Liver (tissue), 9 donors: Measurements from ENCODE around the gene SLC38A10. TPM values are rescaled to one million over a fixed set of nuclear protein-coding genes. Genes with fewer than 3 reads are reported as not detected.

Source experiments
- DNase-seq: peaks from one replicate; pipeline ENCODE4 v3.0.0-alpha.2; 2017; ENCODE audit warnings: low spot score
- H3K27ac ChIP-seq, 2 donors: one replicate each; pipeline ENCODE4 v1.7.0; 2013; ENCODE audit warnings: inconsistent platforms in 2 of 2, low read length in 2 of 2, control low read depth in 1 of 2, low read depth in 1 of 2, mild to moderate bottlenecking in 1 of 2
- H3K27me3 ChIP-seq, 4 donors: one replicate each; pipeline versions ENCODE4 v1.6.1 to v1.7.0; 2013; ENCODE audit warnings: low read length in 3 of 4, inconsistent platforms in 1 of 4, mild to moderate bottlenecking in 1 of 4, moderate library complexity in 1 of 4; ENCODE audit not compliant: control insufficient read depth in 4 of 4, insufficient read depth in 4 of 4
- H3K36me3 ChIP-seq, 4 donors: one replicate each; pipeline versions ENCODE4 v1.6.1 to v1.7.0; 2013; ENCODE audit warnings: low read length in 3 of 4, mild to moderate bottlenecking in 3 of 4, low read depth in 1 of 4, moderate library complexity in 1 of 4; ENCODE audit not compliant: control insufficient read depth in 4 of 4, insufficient read depth in 3 of 4
- H3K4me1 ChIP-seq, 4 donors: one replicate each; pipeline versions ENCODE4 v1.6.1 to v1.7.0; 2013; ENCODE audit warnings: low read length in 3 of 4, mild to moderate bottlenecking in 3 of 4, moderate library complexity in 1 of 4; ENCODE audit not compliant: control insufficient read depth in 4 of 4, insufficient read depth in 4 of 4
- H3K4me3 ChIP-seq, 3 donors: one replicate each; pipeline versions ENCODE4 v1.6.1 to v1.7.0; 2013; ENCODE audit warnings: low read length in 3 of 3, control low read depth in 1 of 3, low read depth in 1 of 3, mild to moderate bottlenecking in 1 of 3
- H3K9ac ChIP-seq, 2 donors: one replicate each; pipeline ENCODE4 v1.7.0; 2013; ENCODE audit warnings: low read length in 2 of 2, mild to moderate bottlenecking in 2 of 2, moderate library complexity in 2 of 2, control low read depth in 1 of 2, low read depth in 1 of 2
- H3K9me3 ChIP-seq, 4 donors: one replicate each; pipeline versions ENCODE4 v1.6.1 to v1.7.0; 2013; ENCODE audit warnings: low read length in 3 of 4; ENCODE audit not compliant: control insufficient read depth in 4 of 4
- EGR1 ChIP-seq, 2 donors: IDR thresholded peaks; 2 replicates each; pipeline ENCODE4 v1.6.1; 2016 to 2018; ENCODE audit warnings: antibody characterized with exemption in 2 of 2, low read depth in 2 of 2
- FOXA2 ChIP-seq: IDR thresholded peaks from 2 replicates; pipeline ENCODE4 v1.6.1; 2016; ENCODE audit warnings: antibody characterized with exemption
- GABPA ChIP-seq, 2 donors: IDR thresholded peaks in 1 of 2; conservative IDR thresholded peaks in 1 of 2; 2 replicates each; pipeline ENCODE4 v1.6.1; 2016; ENCODE audit warnings: antibody characterized with exemption in 2 of 2, mild to moderate bottlenecking in 1 of 2, moderate library complexity in 1 of 2
- HNF4G ChIP-seq: IDR thresholded peaks from 2 replicates; pipeline ENCODE4 v1.6.1; 2016; ENCODE audit warnings: antibody characterized with exemption
- JUND ChIP-seq, 2 donors: IDR thresholded peaks; 2 replicates each; pipeline ENCODE4 v1.6.1; 2016; ENCODE audit warnings: antibody characterized with exemption in 2 of 2
- NR2F2 ChIP-seq: IDR thresholded peaks from 2 replicates; pipeline ENCODE4 v1.6.1; 2016; ENCODE audit warnings: antibody characterized with exemption
- RAD21 ChIP-seq, 2 donors: IDR thresholded peaks; 2 replicates each; pipeline ENCODE4 v1.6.1; 2016; ENCODE audit warnings: antibody characterized with exemption in 2 of 2, mild to moderate bottlenecking in 2 of 2
- RXRA ChIP-seq, 2 donors: IDR thresholded peaks; 2 replicates each; pipeline ENCODE4 v1.6.1; 2017 to 2018; ENCODE audit warnings: antibody characterized with exemption in 2 of 2, mild to moderate bottlenecking in 1 of 2
- SP1 ChIP-seq: IDR thresholded peaks from 2 replicates; pipeline ENCODE4 v1.6.1; 2018; ENCODE audit warnings: antibody characterized with exemption, mild to moderate bottlenecking
- TAF1 ChIP-seq: conservative IDR thresholded peaks from 2 replicates; pipeline ENCODE4 v1.6.1; 2016; ENCODE audit warnings: antibody characterized with exemption, mild to moderate bottlenecking
- YY1 ChIP-seq: IDR thresholded peaks from 2 replicates; pipeline ENCODE4 v1.6.1; 2016; ENCODE audit warnings: antibody characterized with exemption, mild to moderate bottlenecking
- WGBS: extraction: QIAGEN DNeasy Blood & Tissue Kit; methylation state at CpG from one replicate; pipeline ENCODE4 v1.1.7; 2013; 5-methylcytosine and 5-hydroxymethylcytosine counted together
- polyA plus RNA-seq, 2 donors: library from polyadenylated mRNA; stranded (reverse) in 1 of 2; unstranded in 1 of 2; fragments of 200-250 nt in 1 of 2; fragments of >200 nt in 1 of 2; fragmentation: Nextera tagmentation in 1 of 2; extraction: Ambion mirVana in 1 of 2; gene quantifications; one replicate each; pipeline versions ENCODE4 v1.2.1 to v1.2.3, GENCODE V29; 2013 to 2015
- total RNA-seq, 2 donors: library from RNA; depleted of rRNA; stranded (reverse); fragments of >200 nt; gene quantifications; one replicate each; pipeline ENCODE4 v1.2.3, GENCODE V29; 2014
- TF ChIP-seq, protein P1 (sequence below): IDR thresholded peaks from 2 replicates; pipeline ENCODE4 v1.6.1; 2016; ENCODE audit warnings: antibody characterized with exemption
- TF ChIP-seq, protein P2 (sequence below): IDR thresholded peaks from 2 replicates; pipeline ENCODE4 v1.6.1; 2016; ENCODE audit warnings: antibody characterized with exemption
- TF ChIP-seq, protein P3 (sequence below): IDR thresholded peaks from 2 replicates; pipeline ENCODE4 v1.6.1; 2016; ENCODE audit warnings: antibody characterized with exemption
- TF ChIP-seq, protein P4 (sequence below): IDR thresholded peaks from 2 replicates; pipeline ENCODE4 v1.6.1; 2016; ENCODE audit warnings: antibody characterized with exemption, mild to moderate bottlenecking
- donor health status: healthy.
- donor health status: healthy.
- donor health status: healthy.
- donor health status: healthy.
- donor health status: healthy.

Gene SLC38A10
- total and polyA plus RNA-seq, 4 donors, result 29.3 to 117 (median 54.7) TPM

DNA sequence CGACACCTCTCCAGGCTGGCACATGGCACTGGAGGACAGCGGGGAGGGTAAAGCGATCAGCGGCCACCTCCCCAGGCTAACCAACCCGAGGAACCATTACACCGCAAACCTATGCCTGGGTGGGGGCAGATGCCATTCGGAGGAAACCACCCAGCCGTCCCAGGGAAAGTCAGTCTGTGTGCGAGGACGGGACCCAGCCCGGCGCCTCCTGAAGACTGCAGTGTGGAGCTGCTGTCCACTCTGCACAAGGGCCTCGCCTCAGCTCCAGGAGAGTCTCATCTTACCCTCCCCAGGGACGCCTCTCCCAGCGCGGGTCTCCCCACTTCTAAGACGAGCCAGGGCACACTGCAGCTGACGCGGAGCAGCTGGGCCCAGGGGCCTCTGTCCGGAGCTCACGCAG, 8.0 kb downstream of the SLC38A10 start:
- no peaks in the 10 kb centered on the region for H3K9me3 ChIP-seq
- peaks cover 9 to 29% (median 20%) of the 10 kb centered on the region in 4 donors for H3K36me3 ChIP-seq
- peaks cover 2 to 23% (median 12%) of the 10 kb centered on the region in 4 donors for H3K4me1 ChIP-seq
- WGBS, result 94% methylated on average over 21 of the region's 21 CpGs
- no peaks in the 10 kb centered on the region for H3K27me3 ChIP-seq
- TF ChIP-seq YY1 (no peak), JUND (IDR thresholded peaks at IDR 0.05) (no peak), EGR1 (IDR thresholded peaks at IDR 0.05; ENCODE audit: low read depth in 2 of 2) (no peak), NR2F2 (no peak), GABPA (IDR thresholded peaks at IDR 0.05 in 1 of 2, conservative IDR thresholded peaks at IDR 0.05 in 1 of 2) (no peak), RXRA (IDR thresholded peaks at IDR 0.05) (no peak), HNF4G (no peak), RAD21 (IDR thresholded peaks at IDR 0.05) (no peak)
- TF ChIP-seq, protein P1, sequence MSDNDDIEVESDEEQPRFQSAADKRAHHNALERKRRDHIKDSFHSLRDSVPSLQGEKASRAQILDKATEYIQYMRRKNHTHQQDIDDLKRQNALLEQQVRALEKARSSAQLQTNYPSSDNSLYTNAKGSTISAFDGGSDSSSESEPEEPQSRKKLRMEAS, result no peak
- TF ChIP-seq, protein P2, sequence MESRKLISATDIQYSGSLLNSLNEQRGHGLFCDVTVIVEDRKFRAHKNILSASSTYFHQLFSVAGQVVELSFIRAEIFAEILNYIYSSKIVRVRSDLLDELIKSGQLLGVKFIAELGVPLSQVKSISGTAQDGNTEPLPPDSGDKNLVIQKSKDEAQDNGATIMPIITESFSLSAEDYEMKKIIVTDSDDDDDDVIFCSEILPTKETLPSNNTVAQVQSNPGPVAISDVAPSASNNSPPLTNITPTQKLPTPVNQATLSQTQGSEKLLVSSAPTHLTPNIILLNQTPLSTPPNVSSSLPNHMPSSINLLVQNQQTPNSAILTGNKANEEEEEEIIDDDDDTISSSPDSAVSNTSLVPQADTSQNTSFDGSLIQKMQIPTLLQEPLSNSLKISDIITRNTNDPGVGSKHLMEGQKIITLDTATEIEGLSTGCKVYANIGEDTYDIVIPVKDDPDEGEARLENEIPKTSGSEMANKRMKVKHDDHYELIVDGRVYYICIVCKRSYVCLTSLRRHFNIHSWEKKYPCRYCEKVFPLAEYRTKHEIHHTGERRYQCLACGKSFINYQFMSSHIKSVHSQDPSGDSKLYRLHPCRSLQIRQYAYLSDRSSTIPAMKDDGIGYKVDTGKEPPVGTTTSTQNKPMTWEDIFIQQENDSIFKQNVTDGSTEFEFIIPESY, result no peak
- TF ChIP-seq, protein P3, sequence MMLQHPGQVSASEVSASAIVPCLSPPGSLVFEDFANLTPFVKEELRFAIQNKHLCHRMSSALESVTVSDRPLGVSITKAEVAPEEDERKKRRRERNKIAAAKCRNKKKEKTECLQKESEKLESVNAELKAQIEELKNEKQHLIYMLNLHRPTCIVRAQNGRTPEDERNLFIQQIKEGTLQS, result no peak
- DNase-seq, result no peak
- H3K27ac ChIP-seq, result no peak overlapping the region
- H3K4me3 ChIP-seq, result no peak overlapping the region
- H3K9ac ChIP-seq, result no peak overlapping the region

DNA sequence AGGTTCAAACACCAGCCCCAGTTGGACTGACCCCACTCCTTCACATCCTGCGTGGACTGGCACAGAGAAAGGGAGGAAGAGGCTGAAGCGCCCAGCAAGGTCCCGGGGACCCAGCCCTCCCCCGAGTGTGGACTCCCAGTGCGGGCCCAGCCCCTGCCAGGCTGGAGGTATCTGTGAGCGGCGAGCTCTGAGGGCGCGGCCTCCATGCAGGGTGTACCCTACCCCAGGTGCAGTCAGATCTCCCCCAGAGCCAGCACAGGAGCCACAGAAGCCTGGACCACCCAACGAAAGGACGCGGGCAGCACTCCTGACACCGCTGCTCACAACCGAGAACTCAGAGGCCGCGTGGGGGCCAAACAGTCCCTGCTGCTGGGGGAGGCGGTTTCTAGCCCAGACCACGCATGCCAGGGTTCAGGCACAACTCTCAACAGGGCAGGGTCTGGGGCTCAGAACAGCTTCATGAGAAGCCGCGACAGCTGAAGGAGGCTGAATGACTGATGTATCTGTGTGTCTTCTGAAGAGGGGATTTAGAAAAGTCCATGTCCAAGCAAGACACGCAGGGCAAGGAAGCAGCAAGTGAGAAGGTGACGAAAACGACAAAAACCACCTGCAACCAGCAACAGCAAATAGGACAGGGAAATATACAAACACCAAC, 8.5 kb downstream of the SLC38A10 start:
- 93% methylated on average over 23 of the region's 23 CpGs for WGBS
- Histone ChIP-seq H3K4me3 (no peak overlapping the region), H3K27ac (peak overlapping the region; percentile 62 to 70), H3K9ac (no peak overlapping the region), H3K36me3 (peaks cover 11 to 32% (median 20%) of the 10 kb centered on the region in 4 donors), H3K9me3 (no peaks in the 10 kb centered on the region), H3K27me3 (no peaks in the 10 kb centered on the region), H3K4me1 (peaks cover 2 to 21% (median 10%) of the 10 kb centered on the region in 4 donors)
- DNase-seq, result no peak
- TF ChIP-seq, protein P2, result no peak

DNA sequence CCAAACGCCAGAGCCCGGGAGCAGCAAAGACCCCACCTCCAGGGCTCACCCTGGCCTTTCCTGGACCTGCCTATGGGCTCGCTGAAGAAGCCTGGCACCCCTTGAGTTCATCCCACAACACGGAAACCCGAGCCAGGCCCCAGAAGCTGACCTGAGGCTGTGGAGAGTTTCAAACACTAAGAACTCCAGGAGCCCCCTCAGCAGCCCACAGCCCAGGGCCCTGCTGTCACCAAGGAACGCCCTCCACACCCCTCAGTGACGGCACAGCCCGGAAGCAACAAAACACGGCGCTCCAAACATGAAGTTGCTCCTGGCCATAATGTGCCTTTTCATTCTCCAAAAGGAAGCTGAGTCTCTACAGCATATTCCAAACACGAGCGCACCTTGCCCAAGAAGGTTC, 9.2 kb downstream of the SLC38A10 start:
- Histone ChIP-seq H3K9ac (no peak overlapping the region), H3K4me1 (peaks cover 0 to 14% (median 7%) of the 10 kb centered on the region in 4 donors), H3K27me3 (no peaks in the 10 kb centered on the region), H3K9me3 (no peaks in the 10 kb centered on the region), H3K27ac (peak overlapping the region; percentile 62 to 70), H3K4me3 (no peak overlapping the region), H3K36me3 (peaks cover 11 to 32% (median 20%) of the 10 kb centered on the region in 4 donors)
- no peak for DNase-seq
- WGBS, result 72% methylated on average over 12 of the region's 12 CpGs
- TF ChIP-seq NR2F2, result no peak
- TF ChIP-seq, protein P3, result no peak
- TF ChIP-seq, protein P1, result no peak
- no peak for TF ChIP-seq HNF4G
- no peak for TF ChIP-seq RAD21 (IDR thresholded peaks at IDR 0.05)
- no peak for TF ChIP-seq TAF1
- no peak for TF ChIP-seq GABPA (IDR thresholded peaks at IDR 0.05 in 1 of 2, conservative IDR thresholded peaks at IDR 0.05 in 1 of 2)
- TF ChIP-seq FOXA2, result no peak
- TF ChIP-seq, protein P4, sequence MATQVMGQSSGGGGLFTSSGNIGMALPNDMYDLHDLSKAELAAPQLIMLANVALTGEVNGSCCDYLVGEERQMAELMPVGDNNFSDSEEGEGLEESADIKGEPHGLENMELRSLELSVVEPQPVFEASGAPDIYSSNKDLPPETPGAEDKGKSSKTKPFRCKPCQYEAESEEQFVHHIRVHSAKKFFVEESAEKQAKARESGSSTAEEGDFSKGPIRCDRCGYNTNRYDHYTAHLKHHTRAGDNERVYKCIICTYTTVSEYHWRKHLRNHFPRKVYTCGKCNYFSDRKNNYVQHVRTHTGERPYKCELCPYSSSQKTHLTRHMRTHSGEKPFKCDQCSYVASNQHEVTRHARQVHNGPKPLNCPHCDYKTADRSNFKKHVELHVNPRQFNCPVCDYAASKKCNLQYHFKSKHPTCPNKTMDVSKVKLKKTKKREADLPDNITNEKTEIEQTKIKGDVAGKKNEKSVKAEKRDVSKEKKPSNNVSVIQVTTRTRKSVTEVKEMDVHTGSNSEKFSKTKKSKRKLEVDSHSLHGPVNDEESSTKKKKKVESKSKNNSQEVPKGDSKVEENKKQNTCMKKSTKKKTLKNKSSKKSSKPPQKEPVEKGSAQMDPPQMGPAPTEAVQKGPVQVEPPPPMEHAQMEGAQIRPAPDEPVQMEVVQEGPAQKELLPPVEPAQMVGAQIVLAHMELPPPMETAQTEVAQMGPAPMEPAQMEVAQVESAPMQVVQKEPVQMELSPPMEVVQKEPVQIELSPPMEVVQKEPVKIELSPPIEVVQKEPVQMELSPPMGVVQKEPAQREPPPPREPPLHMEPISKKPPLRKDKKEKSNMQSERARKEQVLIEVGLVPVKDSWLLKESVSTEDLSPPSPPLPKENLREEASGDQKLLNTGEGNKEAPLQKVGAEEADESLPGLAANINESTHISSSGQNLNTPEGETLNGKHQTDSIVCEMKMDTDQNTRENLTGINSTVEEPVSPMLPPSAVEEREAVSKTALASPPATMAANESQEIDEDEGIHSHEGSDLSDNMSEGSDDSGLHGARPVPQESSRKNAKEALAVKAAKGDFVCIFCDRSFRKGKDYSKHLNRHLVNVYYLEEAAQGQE, result no peak
- no peak for TF ChIP-seq SP1
- TF ChIP-seq RXRA (IDR thresholded peaks at IDR 0.05), result no peak
